ENCODE measurements around the gene LYSMD3.

The LYSMD3 gene

GRCh38 chr5:90483206-90483605 lies 46.2 kb downstream of the LYSMD3 start:
- no peak for DNase-seq (ENCODE audit: low read depth in 2 of 3, low spot score in 1 of 3)

DNA sequence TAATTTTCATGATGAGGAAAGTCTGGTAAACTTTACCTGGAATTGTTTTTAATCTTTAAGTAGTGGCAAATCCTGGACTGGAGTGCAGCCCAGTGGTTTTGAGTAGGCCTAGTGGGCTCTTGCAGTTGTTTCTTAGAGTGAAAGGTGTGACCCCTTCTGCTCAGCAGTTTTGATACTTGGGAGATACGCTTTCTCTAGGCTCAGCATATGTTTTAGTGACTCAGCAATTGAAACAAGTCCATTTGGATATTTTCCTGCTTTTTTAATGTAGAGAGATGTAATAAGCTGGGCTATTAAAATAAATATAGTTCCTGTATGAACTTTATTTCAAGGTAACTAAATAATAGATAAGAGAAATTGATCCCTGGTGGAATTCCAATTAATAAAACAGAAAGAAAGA lies 48.7 kb downstream of the LYSMD3 start:
- no peak for DNase-seq (ENCODE audit: low read depth in 2 of 3, low spot score in 1 of 3)

- no peak for DNase-seq (ENCODE audit: low read depth in 2 of 3, low spot score in 1 of 3)
These were observed 49.6 kb downstream of the LYSMD3 start for GRCh38 chr5:90479611-90480385.

GRCh38 chr5:90477621-90478215 lies 51.7 kb downstream of the LYSMD3 start:
- DNase-seq (ENCODE audit: low read depth in 2 of 3, low spot score in 1 of 3): no peak

- no peak for DNase-seq (ENCODE audit: low read depth in 2 of 3, low spot score in 1 of 3)
These were observed 52.3 kb downstream of the LYSMD3 start for GRCh38 chr5:90477073-90477472.

DNA sequence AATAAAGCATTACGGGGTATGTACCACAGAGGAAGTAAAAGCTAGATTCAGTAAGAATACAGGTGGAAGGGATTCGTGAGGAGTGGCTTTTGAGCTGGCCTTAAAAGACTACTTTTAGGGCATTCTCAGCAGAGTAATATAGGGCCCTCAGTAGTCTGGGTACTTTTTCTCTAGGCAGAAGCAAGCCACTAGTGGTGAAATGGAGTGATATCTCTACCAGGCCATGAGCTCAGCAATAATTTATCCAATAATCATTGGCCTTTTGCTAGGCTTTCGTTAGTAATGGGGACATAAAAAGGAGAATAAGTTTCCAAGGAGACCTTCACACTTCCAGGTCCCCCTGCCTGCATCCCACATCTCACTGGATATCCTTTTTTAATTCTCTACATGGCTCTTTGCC lies 53.0 kb downstream of the LYSMD3 start:
- no peak for DNase-seq (ENCODE audit: low read depth in 2 of 3, low spot score in 1 of 3)

DNA sequence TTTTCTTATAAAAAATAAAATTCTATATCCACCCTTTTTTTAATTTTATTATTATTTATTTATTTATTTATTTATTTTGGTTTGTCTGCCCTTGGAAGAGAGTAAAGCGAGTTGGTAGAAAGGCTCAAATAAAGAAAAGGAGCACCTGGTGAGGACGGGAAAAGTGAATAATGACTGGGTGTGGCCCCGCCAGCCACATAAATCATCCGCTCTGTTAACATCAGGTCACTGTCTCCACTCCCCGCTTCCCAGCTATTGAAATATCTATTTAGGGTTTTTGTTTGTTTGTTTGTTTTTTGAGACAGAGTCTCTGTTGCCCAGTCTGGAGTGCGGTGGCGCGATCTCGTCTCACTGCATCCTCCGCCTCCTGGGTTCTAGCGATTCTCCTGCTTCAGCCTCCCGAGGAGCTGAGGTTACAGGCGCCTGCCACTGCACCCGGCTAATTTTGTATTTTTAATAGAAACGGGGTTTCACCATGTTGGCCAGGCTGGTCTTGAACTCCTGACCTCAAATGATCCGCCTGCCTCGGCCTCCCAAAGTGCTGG lies 53.9 kb downstream of the LYSMD3 start:
- DNase-seq (ENCODE audit: low read depth in 2 of 3, low spot score in 1 of 3): no peak

DNA sequence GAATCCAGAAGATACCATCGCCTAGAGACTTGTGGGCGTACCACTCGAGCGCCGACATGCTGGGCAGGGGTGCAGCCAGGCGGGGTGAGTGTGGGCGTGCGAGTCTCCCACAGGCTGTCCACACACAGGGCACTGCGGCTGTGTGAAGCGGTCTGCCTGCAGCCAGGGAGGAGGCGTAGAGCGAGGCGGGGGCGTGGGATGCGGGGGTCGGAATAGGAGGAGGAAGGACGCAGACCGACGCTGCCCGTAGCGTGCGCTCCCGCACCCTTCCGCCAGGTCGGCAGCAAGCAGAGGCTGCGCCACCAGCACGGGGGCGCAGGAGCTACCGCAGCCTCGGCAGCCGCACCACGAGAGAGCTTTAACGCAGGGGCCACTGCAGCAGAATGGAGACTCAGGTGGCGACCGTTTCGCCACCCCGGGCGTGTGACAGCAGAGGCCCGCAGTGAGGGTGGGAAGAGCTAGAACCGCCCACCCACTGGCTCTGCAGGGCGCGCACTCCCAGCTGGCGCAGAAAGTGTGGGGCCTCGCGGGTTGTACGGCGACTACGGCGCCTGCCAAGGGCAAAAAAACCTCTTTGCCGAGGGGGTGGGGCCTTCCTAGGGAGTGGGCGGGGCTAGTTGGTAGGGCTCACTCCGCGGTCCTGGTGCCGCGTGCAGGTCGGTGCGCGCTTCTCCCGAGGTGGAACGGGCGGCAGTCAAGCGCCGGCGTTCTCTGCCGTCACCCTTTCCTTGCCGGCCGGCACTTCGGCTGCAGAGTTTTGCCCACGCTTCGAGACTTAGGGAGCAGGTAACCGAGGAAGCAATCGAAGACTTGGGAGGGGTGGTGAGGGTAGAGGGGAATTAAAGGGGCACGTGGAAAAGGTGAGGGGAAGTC lies 54.9 kb downstream of the LYSMD3 start, which contains the start of the genes MBLAC2 and POLR3G:
TSS of gene MBLAC2 (minus strand) at position 537 of the 873 bp plus-strand sequence. CDS start at position 58, 479 bp downstream.
TSS of gene POLR3G (plus strand) at position 630 of the 873 bp plus-strand sequence. CDS start 10,704 bp downstream, outside the sequence.
- DNase-seq (ENCODE audit: low read depth in 2 of 3, low spot score in 1 of 3): peak; percentile 90 to 94 (median 94)

DNA sequence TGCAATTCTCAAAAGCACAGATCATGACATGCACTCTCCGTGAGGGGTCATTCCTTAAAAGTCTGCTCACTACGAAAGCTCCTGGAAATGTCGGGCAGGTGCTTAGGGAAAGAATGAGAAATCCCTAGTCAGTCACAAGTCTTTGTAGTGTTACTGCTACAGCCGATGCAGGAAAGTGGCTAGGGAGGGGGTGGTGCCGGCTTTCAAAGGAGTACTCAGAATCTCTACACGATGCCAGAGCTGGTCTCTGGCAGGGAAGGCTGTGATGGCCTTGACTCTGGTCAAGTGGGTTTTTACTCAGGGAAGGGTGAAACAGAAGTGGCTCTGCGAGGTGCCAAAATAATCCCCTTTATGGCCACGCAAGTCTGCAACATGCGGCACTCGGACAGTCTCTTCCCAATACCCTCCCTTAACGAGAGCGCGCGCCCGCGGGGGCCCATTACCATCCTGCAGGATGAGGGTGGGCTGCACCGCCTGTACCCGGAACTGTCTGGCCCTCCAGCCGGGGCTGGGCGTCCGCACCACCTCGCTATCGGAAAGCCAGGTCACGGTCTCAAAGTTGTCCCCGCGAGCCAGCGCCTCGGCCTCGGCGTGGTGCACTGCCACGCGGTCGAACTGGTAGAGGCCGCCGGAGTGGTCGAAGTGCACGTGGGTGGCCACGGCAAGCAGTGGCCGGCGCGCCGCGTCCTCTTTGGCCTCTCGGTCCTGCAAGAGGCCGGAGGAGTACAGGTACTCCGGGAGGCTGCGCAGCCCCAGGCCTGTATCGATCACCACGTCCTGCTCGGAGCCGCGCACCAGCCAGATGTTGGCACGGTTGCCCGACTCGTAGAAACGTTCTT lies 55.8 kb downstream of the LYSMD3 start:
- DNase-seq (ENCODE audit: low read depth in 2 of 3, low spot score in 1 of 3): peak; percentile 8 to 20 (median 16)

- DNase-seq (ENCODE audit: low read depth in 2 of 3, low spot score in 1 of 3): no peak
These were observed 56.5 kb downstream of the LYSMD3 start for GRCh38 chr5:90472783-90473395.
